Ovary (tissue), 9 donors: ENCODE results near the gene SH3BGR. TPM values are rescaled to one million over a fixed set of nuclear protein-coding genes. Genes with fewer than 3 reads are reported as not detected.

Experiments
- DNase-seq, 5 donors: peaks; one replicate each; pipeline ENCODE4 v3.0.0-alpha.2; 2019 to 2020
- H3K27ac ChIP-seq, 2 donors: fragments of 200-600 bp; one replicate each; pipeline versions ENCODE4 v1.5.1 to v1.8.0; 2019 to 2022
- H3K27me3 ChIP-seq: fragments of 200-600 bp; one replicate; pipeline ENCODE4 v1.8.0; 2022
- H3K36me3 ChIP-seq: fragments of 200-600 bp; sonication (generic); one replicate; pipeline ENCODE4 v1.5.1; 2019
- H3K4me1 ChIP-seq: one replicate; pipeline ENCODE4 v1.8.1; 2013; ENCODE audit warnings: mild to moderate bottlenecking, moderate library complexity; ENCODE audit not compliant: insufficient read depth
- H3K4me3 ChIP-seq: fragments of 200-600 bp; sonication (generic); one replicate; pipeline ENCODE4 v1.5.1; 2017
- H3K9me3 ChIP-seq, 2 donors: fragments of 200-600 bp in 1 of 2; sonication (generic) in 1 of 2; one replicate each; pipeline versions ENCODE4 v1.5.1 to v1.8.1; 2013 to 2019; ENCODE audit warnings: mild to moderate bottlenecking in 1 of 2, moderate library complexity in 1 of 2
- CTCF ChIP-seq, 3 donors: fragments of 450-650 bp in 2 of 3; fragments of 200-600 bp in 1 of 3; IDR thresholded peaks; one replicate each; pipeline versions ENCODE4 v1.5.1 to v1.8.0; 2016 to 2022; ENCODE audit warnings: antibody characterized with exemption in 3 of 3, mild to moderate bottlenecking in 1 of 3
- EP300 ChIP-seq: sonication (generic); formaldehyde crosslinking; IDR thresholded peaks from one replicate; pipeline ENCODE4 v1.6.1; 2017; ENCODE audit warnings: antibody characterized with exemption
- POLR2A ChIP-seq: fragments of 450-650 bp; IDR thresholded peaks from one replicate; pipeline ENCODE4 v1.6.1; 2017; ENCODE audit warnings: antibody characterized with exemption, mild to moderate bottlenecking, moderate library complexity
- WGBS, 3 donors: extraction: QIAGEN DNeasy Blood & Tissue Kit in 1 of 3; methylation state at CpG; one replicate each; pipeline versions ENCODE4 v1.1.5 to v1.1.7; 2013 to 2017; 5-methylcytosine and 5-hydroxymethylcytosine counted together
- intact Hi-C, 4 donors: fragments of 100-400 bp; cut with DNase I; formaldehyde crosslinking; loops; one replicate each; pipeline versions ENCODE4 v1.11.0 to v1.15.1; 2022 to 2023
- polyA plus RNA-seq, 2 donors: library from polyadenylated mRNA; stranded (reverse); fragments of 200-250 nt in 1 of 2; fragments of 350-450 nt in 1 of 2; fragmentation: Illumina TruSeq in 1 of 2; extraction: RNeasy Lipid Tissue Mini Kit (QIAGEN cat#74804) in 1 of 2; gene quantifications; one replicate each; pipeline ENCODE4 v1.2.3, GENCODE V29; 2013 to 2014
- total RNA-seq, 7 donors: library from RNA; depleted of rRNA in 2 of 7; stranded (reverse); fragments of >200 nt in 2 of 7; fragmentation: NEBNext Ultra II Directional in 3 of 7; extraction: Animal tissue kit (Norgen Biotek cat#: 25700) in 3 of 7; gene quantifications; one replicate each; pipeline versions ENCODE4 v1.1.0 to v1.2.4, GENCODE V29; 2016 to 2023
- donor health status: DM: no; HTN: no; CAD: no; lungs with moderate emphysema.
- donor health status: DM: no; HTN: no; CAD: no.
- donor health status: Bipolar disorder and iron deficiency.
- donor health status: DM: yes; HTN: yes; CAD: no.
- donor health status: DM: no; HTN: no; CAD: no.
- donor health status: DM: yes; HTN: yes; CAD: no.

SH3BGR gene
- total and polyA plus RNA-seq, 9 donors = 1.1 to 16.2 (median 3.0) TPM

- no peak overlapping the region for H3K27ac ChIP-seq
- no peaks in the 10 kb centered on the region for H3K27me3 ChIP-seq
- DNase-seq = no peak
- H3K4me1 ChIP-seq = peaks cover 2% of the 10 kb centered on the region
- 92 to 96% (median 95%) methylated on average over 12 of the region's 12 CpGs for WGBS, 3 donors
- no peaks in the 10 kb centered on the region for H3K36me3 ChIP-seq
- TF ChIP-seq CTCF (IDR thresholded peaks at IDR 0.05) (no peak), EP300 (no peak), POLR2A (no peak)
- intact Hi-C loops = no loop called here
- no peaks in the 10 kb centered on the region for H3K9me3 ChIP-seq
- H3K4me3 ChIP-seq = no peak overlapping the region
Measured at GRCh38 chr21:39525601-39526000, 73.8 kb downstream of the SH3BGR start.

- no peaks in the 10 kb centered on the region for H3K36me3 ChIP-seq
- TF ChIP-seq POLR2A = no peak
- no peak for TF ChIP-seq CTCF (IDR thresholded peaks at IDR 0.05)
- no peak for TF ChIP-seq EP300
- 53 to 65% (median 57%) methylated on average over 5 of the region's 5 CpGs for WGBS, 3 donors
- H3K9me3 ChIP-seq = no peaks in the 10 kb centered on the region
- intact Hi-C loops = no loop called here
- DNase-seq = no peak
- no peak overlapping the region for H3K27ac ChIP-seq
- peaks cover 2% of the 10 kb centered on the region for H3K4me1 ChIP-seq
- H3K4me3 ChIP-seq = no peak overlapping the region
- H3K27me3 ChIP-seq = no peaks in the 10 kb centered on the region
Measured at GRCh38 chr21:39527067-39527595, 75.4 kb downstream of the SH3BGR start.

GRCh38 chr21:39527664-39528381 lies 76.1 kb downstream of the SH3BGR start:
- H3K9me3 ChIP-seq = no peaks in the 10 kb centered on the region
- H3K27me3 ChIP-seq = no peaks in the 10 kb centered on the region
- H3K36me3 ChIP-seq = no peaks in the 10 kb centered on the region
- TF ChIP-seq EP300 = no peak
- TF ChIP-seq CTCF (IDR thresholded peaks at IDR 0.05) = no peak
- TF ChIP-seq POLR2A = no peak
- 3 to 6% (median 5%) methylated on average over 7 to 8 of the region's 8 CpGs for WGBS, 3 donors
- DNase-seq = peak in 1 of 5 donors; percentile 37
- H3K4me3 ChIP-seq = no peak overlapping the region
- H3K4me1 ChIP-seq = peaks cover 2% of the 10 kb centered on the region
- no peak overlapping the region for H3K27ac ChIP-seq
- intact Hi-C loops = no loop called here

- peaks cover 2% of the 10 kb centered on the region for H3K4me1 ChIP-seq
- 57 to 60% (median 57%) methylated on average over 4 of the region's 4 CpGs for WGBS, 3 donors
- no peak for DNase-seq
- no peaks in the 10 kb centered on the region for H3K27me3 ChIP-seq
- no peaks in the 10 kb centered on the region for H3K36me3 ChIP-seq
- no peaks in the 10 kb centered on the region for H3K9me3 ChIP-seq
- intact Hi-C loops = no loop called here
- H3K4me3 ChIP-seq = no peak overlapping the region
- H3K27ac ChIP-seq = no peak overlapping the region
- TF ChIP-seq CTCF (IDR thresholded peaks at IDR 0.05) (no peak), POLR2A (no peak), EP300 (no peak)
Measured at GRCh38 chr21:39529026-39529425, 77.3 kb downstream of the SH3BGR start.
